PC-3 (cell line): ENCODE data around the gene TBC1D8.

Experiments used
- EZH2 ChIP-seq: fragments of 300-600 bp; sonication (generic); IDR thresholded peaks from one replicate; pipeline ENCODE4 v1.6.1; 2017; ENCODE audit warnings: antibody characterized with exemption, mild to moderate bottlenecking, low read length; ENCODE audit not compliant: unreplicated experiment
- TF ChIP-seq, protein P1 (sequence below): fragments of 300-600 bp; sonication (generic); conservative IDR thresholded peaks from 2 replicates; pipeline ENCODE4 v1.5.1; 2017; ENCODE audit warnings: antibody characterized with exemption, low read depth, mild to moderate bottlenecking, low read length

DNA sequence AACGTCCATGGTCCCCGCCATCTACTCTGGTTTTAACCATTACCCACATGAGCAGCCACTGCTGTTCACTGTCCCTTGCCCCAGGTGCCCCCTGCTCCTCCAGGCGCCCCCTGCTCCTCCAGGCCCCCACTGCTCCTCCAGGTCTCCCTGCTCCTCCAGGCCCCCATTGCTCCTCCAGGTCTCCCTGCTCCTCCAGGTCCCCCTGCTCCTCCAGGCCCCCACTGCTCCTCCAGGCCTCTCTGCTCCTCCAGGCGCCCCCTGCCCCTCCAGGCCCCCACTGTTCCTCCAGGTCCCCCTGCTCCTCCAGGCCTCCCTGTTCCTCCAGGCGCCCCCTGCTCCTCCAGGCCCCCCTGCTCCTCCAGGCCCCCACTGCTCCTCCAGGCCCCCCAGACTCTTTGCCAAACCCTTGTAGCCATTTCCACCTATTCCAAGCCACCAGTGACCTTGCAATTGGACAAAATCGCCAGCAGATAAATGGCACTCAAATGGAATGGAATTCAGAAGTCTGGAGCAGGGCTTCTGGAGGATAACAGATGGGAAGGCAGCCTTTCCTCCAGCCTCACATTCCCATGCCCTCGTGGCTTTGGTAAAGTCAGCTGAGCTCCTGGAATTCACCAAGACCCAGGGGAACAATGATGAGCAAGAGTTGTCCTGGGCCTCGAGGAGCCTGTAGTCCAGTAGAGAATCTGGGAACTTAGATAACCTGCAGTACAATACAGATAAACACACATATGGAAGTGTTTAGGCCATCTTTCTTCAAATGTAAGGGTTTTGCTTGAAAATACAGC, 162.4 kb downstream of the TBC1D8 start:
- TF ChIP-seq, protein P1, sequence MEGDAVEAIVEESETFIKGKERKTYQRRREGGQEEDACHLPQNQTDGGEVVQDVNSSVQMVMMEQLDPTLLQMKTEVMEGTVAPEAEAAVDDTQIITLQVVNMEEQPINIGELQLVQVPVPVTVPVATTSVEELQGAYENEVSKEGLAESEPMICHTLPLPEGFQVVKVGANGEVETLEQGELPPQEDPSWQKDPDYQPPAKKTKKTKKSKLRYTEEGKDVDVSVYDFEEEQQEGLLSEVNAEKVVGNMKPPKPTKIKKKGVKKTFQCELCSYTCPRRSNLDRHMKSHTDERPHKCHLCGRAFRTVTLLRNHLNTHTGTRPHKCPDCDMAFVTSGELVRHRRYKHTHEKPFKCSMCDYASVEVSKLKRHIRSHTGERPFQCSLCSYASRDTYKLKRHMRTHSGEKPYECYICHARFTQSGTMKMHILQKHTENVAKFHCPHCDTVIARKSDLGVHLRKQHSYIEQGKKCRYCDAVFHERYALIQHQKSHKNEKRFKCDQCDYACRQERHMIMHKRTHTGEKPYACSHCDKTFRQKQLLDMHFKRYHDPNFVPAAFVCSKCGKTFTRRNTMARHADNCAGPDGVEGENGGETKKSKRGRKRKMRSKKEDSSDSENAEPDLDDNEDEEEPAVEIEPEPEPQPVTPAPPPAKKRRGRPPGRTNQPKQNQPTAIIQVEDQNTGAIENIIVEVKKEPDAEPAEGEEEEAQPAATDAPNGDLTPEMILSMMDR = no peak
- TF ChIP-seq EZH2 = no peak
